Measurements from ENCODE around the gene ETFDH. TPM values are rescaled to one million over a fixed set of nuclear protein-coding genes. Genes with fewer than 3 reads are reported as not detected.
"Not testable (repeated sequence)": the region's sequence is repeated elsewhere in the genome, so short reads cannot be mapped to it uniquely, and the experiment has no call there.

ETFDH gene
- total and polyA plus RNA-seq, 7 donors, result 60.4 to 154 (median 91.0) TPM

GRCh38 chr4:158738866-158739265 lies 66.8 kb downstream of the ETFDH start:
- 97% methylated on average over 2 of the region's 2 CpGs for WGBS, 3 donors
- intact Hi-C loops (cut with DNase I), result loop anchor here in 1 of 2 donors (10.0 kb wide), 1 partner anchor 436 kb away; no protein-coding TSS in a partner anchor
- H3K4me1 ChIP-seq, result no peaks in the 10 kb centered on the region
- no peak for DNase-seq
- H3K27ac ChIP-seq, result no peak overlapping the region
- ATAC-seq, result no peak
- no peaks in the 10 kb centered on the region for H3K9me3 ChIP-seq
- H3K36me3 ChIP-seq (ENCODE audit: insufficient read depth in 1 of 2, low read depth in 1 of 2), result no peaks in the 10 kb centered on the region
- H3K27me3 ChIP-seq (ENCODE audit: insufficient read depth in 3 of 3, low read length in 2 of 3), result no peaks in the 10 kb centered on the region
- no peak overlapping the region for H3K4me3 ChIP-seq
- TF ChIP-seq CTCF (IDR thresholded peaks at IDR 0.05), result no peak

GRCh38 chr4:158739600-158739999 lies 67.5 kb downstream of the ETFDH start:
- WGBS, 3 donors, result 87 to 92% (median 88%) methylated on average over 2 of the region's 2 CpGs
- no peak for DNase-seq
- H3K4me3 ChIP-seq, result no peak overlapping the region
- H3K27ac ChIP-seq, result no peak overlapping the region
- intact Hi-C loops (cut with DNase I), result loop anchor here in 1 of 2 donors (10.0 kb wide), 1 partner anchor 435 kb away; no protein-coding TSS in a partner anchor
- TF ChIP-seq CTCF (IDR thresholded peaks at IDR 0.05), result no peak
- no peak for ATAC-seq
- no peaks in the 10 kb centered on the region for H3K36me3 ChIP-seq (ENCODE audit: insufficient read depth in 1 of 2, low read depth in 1 of 2)
- H3K9me3 ChIP-seq, result no peaks in the 10 kb centered on the region
- H3K27me3 ChIP-seq (ENCODE audit: insufficient read depth in 3 of 3, low read length in 2 of 3), result no peaks in the 10 kb centered on the region
- H3K4me1 ChIP-seq, result no peaks in the 10 kb centered on the region

- Histone ChIP-seq H3K4me1 (no peaks in the 10 kb centered on the region), H3K36me3 (ENCODE audit: insufficient read depth in 1 of 2, low read depth in 1 of 2) (no peaks in the 10 kb centered on the region), H3K27ac (no peak overlapping the region), H3K27me3 (ENCODE audit: insufficient read depth in 3 of 3, low read length in 2 of 3) (no peaks in the 10 kb centered on the region), H3K4me3 (no peak overlapping the region), H3K9me3 (no peaks in the 10 kb centered on the region)
- TF ChIP-seq CTCF (IDR thresholded peaks at IDR 0.05), result no peak
- no peak for DNase-seq
- 80 to 87% (median 83%) methylated on average over 3 of the region's 3 CpGs for WGBS, 3 donors
- no peak for ATAC-seq
- intact Hi-C loops (cut with DNase I), result no loop called here
These were observed 69.4 kb downstream of the ETFDH start for GRCh38 chr4:158741326-158742021.

GRCh38 chr4:158746537-158746936 lies 74.4 kb downstream of the ETFDH start:
- ATAC-seq; intact Hi-C loops (cut with DNase I): not testable (repeated sequence)
- WGBS, 3 donors, result 97 to 100% (median 100%) methylated on average over 11 to 31 of the region's 31 CpGs

GRCh38 chr4:158750379-158750778 lies 78.3 kb downstream of the ETFDH start:
- no peak for DNase-seq
- no peaks in the 10 kb centered on the region for H3K27me3 ChIP-seq (ENCODE audit: insufficient read depth in 3 of 3, low read length in 2 of 3)
- no peak for ATAC-seq
- no peaks in the 10 kb centered on the region for H3K4me1 ChIP-seq
- no peak overlapping the region for H3K4me3 ChIP-seq
- no peaks in the 10 kb centered on the region for H3K36me3 ChIP-seq (ENCODE audit: insufficient read depth in 1 of 2, low read depth in 1 of 2)
- TF ChIP-seq CTCF (IDR thresholded peaks at IDR 0.05), result no peak
- H3K27ac ChIP-seq, result no peak overlapping the region
- no peaks in the 10 kb centered on the region for H3K9me3 ChIP-seq
- 73 to 78% (median 74%) methylated on average over 3 of the region's 3 CpGs for WGBS, 3 donors
- intact Hi-C loops (cut with DNase I), result no loop called here

More at GRCh38 chr4:158746537-158746936, 74.4 kb downstream of the ETFDH start:
- not testable (repeated sequence) for H3K4me3 ChIP-seq; H3K9me3 ChIP-seq; DNase-seq; H3K36me3 ChIP-seq (ENCODE audit: insufficient read depth in 1 of 2, low read depth in 1 of 2); H3K27me3 ChIP-seq (ENCODE audit: insufficient read depth in 3 of 3, low read length in 2 of 3); H3K27ac ChIP-seq; H3K4me1 ChIP-seq
